Kidney capillary endothelial cell (primary cell): ENCODE measurements around the gene NOS1.
"Not testable (repeated sequence)": the region's sequence is repeated elsewhere in the genome, so short reads cannot be mapped to it uniquely, and the experiment has no call there.

Source experiments
- DNase-seq: peaks from one replicate; pipeline ENCODE4 v3.0.0-alpha.2; 2018; ENCODE audit warnings: low spot score

Gene NOS1

GRCh38 chr12:117207675-117208074 lies 153.8 kb downstream of the NOS1 start:
- DNase-seq: no peak

DNA sequence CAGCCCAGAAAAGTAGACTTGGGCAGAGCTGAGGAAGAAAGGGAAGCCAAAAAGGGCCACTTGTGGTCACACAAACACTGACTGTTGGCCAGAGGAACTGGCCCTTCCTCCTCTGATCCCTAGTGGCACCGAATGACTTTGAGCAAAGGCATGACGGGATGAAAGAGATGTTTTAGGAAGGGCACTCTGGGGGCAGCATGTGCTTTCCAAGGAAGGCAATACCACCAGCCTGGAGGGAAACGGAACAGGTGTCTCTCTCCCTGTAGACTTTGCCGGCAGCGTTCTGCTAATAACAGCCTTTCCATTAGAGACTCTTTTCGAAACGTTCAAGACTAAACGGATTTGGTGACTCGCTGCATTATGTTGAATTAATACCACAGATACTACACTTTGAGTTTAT lies 158.9 kb downstream of the NOS1 start:
- no peak for DNase-seq

DNA sequence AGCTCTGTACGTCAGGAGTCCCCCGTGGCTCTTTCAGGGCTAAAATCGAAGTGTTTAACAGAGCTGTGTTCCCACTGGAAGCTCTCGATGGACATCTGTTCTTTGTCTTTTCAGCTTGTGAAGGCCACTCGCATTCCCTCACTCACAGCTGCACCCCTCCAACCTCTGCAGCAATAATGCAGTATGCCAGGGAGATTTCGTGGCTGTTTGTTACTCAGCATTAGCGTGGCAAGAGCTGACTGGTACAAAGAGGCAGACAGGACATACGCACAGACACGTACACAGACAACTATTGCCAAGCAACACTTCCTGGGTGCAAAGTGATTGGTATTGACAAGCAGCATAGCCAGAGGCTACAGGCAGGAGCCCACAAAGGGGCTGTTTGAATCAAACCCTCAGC lies 159.4 kb downstream of the NOS1 start:
- DNase-seq: no peak

GRCh38 chr12:117199956-117200744 lies 161.3 kb downstream of the NOS1 start:
- not testable (repeated sequence) for DNase-seq

DNA sequence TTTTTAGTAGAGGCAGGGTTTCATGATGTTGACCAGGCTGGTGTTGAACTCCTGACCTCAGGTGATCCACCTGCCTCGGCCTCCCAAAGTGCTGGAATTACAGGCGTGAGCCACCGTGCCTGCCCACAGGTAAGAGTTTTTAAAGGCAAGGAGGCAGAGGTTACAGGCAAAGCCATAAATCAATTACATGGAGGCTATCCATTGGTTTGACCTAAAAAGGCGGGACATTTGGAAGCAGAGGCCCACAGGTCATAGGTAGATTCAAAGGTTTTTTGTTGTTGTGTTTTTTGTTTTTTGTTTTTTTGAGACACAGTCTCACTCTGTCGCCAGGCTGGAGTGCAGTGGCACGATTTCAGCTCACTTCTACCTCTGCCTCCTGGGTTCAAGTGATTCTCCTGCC lies 165.1 kb downstream of the NOS1 start:
- DNase-seq: not testable (repeated sequence)

DNA sequence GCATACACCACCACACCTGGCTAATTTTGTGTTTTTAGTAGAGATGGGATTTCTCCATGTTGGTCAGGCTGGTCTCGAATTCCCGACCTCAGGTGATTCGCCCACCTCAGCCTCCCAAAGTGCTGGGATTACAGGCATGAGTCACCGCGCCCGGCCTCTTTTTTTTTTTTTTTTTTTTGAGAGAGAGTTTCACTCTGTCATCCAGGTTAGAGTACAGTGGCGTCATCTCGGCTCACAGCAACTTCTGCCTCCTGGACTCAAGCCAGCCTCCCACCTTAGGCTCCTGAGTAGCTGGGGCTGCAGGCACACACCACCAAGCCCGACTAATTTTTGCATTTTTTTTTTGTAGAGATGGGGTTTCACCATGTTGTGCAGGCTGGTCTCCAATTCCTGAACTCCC lies 166.4 kb downstream of the NOS1 start:
- not testable (repeated sequence) for DNase-seq

- DNase-seq: no peak
These were observed 167.5 kb downstream of the NOS1 start for GRCh38 chr12:117193903-117194302.

GRCh38 chr12:117192581-117192980 lies 168.8 kb downstream of the NOS1 start:
- DNase-seq: not testable (repeated sequence)

GRCh38 chr12:117192057-117192456 lies 169.4 kb downstream of the NOS1 start:
- no peak for DNase-seq

- DNase-seq: peak; percentile 80
These were observed 171.1 kb downstream of the NOS1 start, which contains the start of gene FBXO21 for GRCh38 chr12:117190210-117190781. FBXO21 (minus strand) TSS chr12:117190470; CDS start chr12:117190456, 14 bp downstream.

- no peak for DNase-seq
These were observed 171.7 kb downstream of the NOS1 start for GRCh38 chr12:117189725-117190209.

- DNase-seq: no peak
These were observed 172.3 kb downstream of the NOS1 start for GRCh38 chr12:117188961-117189724.

- no peak for DNase-seq
These were observed 173.2 kb downstream of the NOS1 start for GRCh38 chr12:117188121-117188665.

- no peak for DNase-seq
These were observed 174.0 kb downstream of the NOS1 start for GRCh38 chr12:117187421-117187820.

DNA sequence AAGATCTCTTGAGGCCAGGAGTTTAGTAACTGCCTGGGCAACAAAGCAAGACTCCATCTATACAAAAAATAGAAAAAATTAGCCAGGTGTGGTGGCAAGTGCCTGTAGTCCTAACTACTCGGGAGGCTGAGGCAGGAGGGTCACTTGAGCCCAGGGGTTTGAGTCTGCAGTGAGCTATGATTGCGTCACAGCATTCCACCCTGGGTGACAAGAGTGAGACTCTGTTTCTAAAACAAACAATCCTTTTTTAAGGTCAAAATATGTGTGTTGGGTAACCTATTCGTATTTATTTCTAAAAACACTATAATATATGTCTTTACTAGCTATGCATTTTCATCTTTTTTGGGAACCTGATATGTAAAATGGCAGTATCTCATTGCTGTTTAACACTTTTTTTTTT lies 178.6 kb downstream of the NOS1 start:
- DNase-seq: no peak

DNA sequence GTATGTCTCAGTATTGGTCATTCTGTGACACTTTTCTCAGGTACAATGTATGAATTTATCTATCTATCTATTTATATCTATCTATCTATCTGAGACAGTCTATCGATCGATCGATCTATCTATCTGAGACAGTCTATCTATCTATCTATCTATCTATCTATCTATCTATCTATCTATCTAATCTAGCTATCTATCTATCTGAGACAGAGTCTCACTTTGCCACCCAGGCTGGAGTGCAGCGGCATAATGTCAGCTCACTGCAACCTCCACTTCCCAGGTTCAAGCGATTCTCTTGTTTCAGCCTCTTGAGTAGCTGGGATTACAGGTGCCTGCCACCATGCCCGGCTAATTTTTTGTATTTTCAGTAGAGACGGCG lies 180.0 kb downstream of the NOS1 start:
- DNase-seq: not testable (repeated sequence)

GRCh38 chr12:117180758-117181467 lies 180.5 kb downstream of the NOS1 start:
- DNase-seq: no peak

DNA sequence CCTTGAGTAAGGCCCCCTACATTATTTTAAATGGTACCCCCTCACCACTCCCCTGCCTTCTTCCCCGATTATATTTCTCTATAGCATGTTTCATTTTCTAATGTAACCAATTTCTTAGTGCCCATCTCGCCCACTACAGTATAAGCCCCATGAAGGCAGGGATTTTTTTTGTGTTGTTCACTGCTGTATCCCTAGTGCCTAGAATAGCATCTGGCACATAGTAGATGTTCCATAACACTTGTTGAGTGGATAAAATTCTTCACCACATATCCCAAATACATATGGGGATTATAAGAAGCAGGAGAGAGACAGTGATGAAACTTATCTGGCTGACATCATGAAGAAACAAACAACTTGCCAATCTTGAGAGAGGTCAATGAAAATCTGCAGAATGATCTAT lies 182.7 kb downstream of the NOS1 start:
- no peak for DNase-seq

GRCh38 chr12:117178301-117178700 lies 183.1 kb downstream of the NOS1 start:
- DNase-seq: no peak

GRCh38 chr12:117172168-117172567 lies 189.3 kb downstream of the NOS1 start:
- no peak for DNase-seq

DNA sequence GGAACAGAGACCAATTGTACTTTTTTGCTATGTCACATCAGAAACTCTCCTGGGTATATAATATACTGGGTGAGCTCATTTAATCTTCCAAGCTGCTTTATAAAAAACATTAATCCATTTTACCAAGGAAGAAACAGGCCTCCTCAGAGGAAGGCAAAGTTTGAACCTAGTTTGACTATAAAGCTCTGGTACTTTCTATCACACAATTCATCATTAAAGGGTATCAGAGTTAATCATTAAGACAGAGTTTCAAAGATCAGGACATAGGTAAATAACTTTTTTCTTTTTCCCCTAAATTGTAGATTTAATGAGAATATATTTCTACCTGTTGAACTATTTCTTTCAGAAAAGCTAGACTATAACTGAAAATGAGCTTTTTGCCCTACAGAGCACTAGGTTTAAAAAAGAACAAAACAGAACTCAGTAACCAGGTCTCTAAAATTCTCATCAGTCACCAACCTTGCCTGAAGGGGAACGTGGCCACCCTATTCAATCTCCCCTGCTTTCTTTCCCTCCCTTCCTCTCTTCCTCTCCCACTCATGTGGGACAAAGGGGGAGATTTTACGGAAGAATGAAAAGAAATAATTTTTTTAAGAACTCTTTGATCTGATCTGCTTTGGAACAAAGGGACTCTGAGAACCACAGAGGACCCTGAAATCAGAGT lies 189.8 kb downstream of the NOS1 start:
- DNase-seq: no peak
